NT2/D1 (cell line): Measurements from ENCODE around the gene POU6F2.

Experiments used
- SUZ12 ChIP-seq: IDR thresholded peaks from 2 replicates; pipeline ENCODE4 v1.6.1; 2011; ENCODE audit not compliant: insufficient read length, insufficient read depth; ENCODE audit errors: extremely low read depth
- ZNF274 ChIP-seq: IDR thresholded peaks from 2 replicates; pipeline ENCODE4 v1.6.1; 2011; ENCODE audit warnings: mild to moderate bottlenecking, low read depth, low read length

- no peak for TF ChIP-seq ZNF274
- no peak for TF ChIP-seq SUZ12
Observed at GRCh38 chr7:39130857-39131526, 153.3 kb downstream of the POU6F2 start.
